GM12801 (cell line): ENCODE measurements around the gene ZNF337.

Source experiments
- CTCF ChIP-seq: IDR thresholded peaks from one replicate; pipeline ENCODE4 v1.5.1; 2011; ENCODE audit warnings: control low read depth; ENCODE audit not compliant: insufficient read length; ENCODE audit errors: extremely low read depth

The ZNF337 gene

GRCh38 chr20:25626779-25627178 is 69.9 kb downstream of the ZNF337 start:
- no peak for TF ChIP-seq CTCF

GRCh38 chr20:25624500-25624939 is 72.1 kb downstream of the ZNF337 start:
- no peak for TF ChIP-seq CTCF
